Uterus (tissue), 2 donors: ENCODE data around the gene TMEM165.

Experiments
- POLR2A ChIP-seq, 2 donors: fragments of 450-650 bp; IDR thresholded peaks; one replicate each; pipeline ENCODE4 v1.6.1; 2016; ENCODE audit warnings: antibody characterized with exemption in 2 of 2, mild to moderate bottlenecking in 1 of 2, moderate library complexity in 1 of 2
- TF ChIP-seq, protein P1 (sequence below), 4 experiments: fragments of 200-600 bp in 2 of 4; fragments of 450-650 bp in 2 of 4; sonication (generic) in 2 of 4; IDR thresholded peaks; one replicate each; pipeline ENCODE4 v1.5.1; 2016 to 2019; ENCODE audit warnings: antibody characterized with exemption in 4 of 4, mild to moderate bottlenecking in 2 of 4, moderate library complexity in 1 of 4

DNA sequence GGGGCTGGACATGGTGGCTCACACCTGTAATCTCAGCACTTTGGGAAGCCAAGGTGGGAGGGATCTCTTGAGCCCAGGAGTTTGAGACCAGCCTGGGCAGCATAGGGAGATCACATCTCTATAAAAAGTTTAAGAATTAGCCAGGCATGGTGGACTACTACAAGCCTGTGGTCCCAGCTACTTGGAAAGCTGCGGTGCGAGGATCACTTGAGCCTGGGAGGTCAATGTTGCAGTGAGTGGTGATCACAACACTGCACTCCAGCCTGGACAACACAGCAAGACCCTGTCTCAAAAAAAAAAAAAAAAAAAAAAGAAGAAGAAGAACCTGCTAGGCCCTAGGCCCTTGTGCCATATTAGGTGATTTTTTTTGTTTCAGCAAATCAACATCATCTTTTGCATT, 37.5 kb upstream of the TMEM165 start:
- TF ChIP-seq, protein P1, sequence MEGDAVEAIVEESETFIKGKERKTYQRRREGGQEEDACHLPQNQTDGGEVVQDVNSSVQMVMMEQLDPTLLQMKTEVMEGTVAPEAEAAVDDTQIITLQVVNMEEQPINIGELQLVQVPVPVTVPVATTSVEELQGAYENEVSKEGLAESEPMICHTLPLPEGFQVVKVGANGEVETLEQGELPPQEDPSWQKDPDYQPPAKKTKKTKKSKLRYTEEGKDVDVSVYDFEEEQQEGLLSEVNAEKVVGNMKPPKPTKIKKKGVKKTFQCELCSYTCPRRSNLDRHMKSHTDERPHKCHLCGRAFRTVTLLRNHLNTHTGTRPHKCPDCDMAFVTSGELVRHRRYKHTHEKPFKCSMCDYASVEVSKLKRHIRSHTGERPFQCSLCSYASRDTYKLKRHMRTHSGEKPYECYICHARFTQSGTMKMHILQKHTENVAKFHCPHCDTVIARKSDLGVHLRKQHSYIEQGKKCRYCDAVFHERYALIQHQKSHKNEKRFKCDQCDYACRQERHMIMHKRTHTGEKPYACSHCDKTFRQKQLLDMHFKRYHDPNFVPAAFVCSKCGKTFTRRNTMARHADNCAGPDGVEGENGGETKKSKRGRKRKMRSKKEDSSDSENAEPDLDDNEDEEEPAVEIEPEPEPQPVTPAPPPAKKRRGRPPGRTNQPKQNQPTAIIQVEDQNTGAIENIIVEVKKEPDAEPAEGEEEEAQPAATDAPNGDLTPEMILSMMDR (IDR thresholded peaks at IDR 0.05) = no peak
- no peak for TF ChIP-seq POLR2A (IDR thresholded peaks at IDR 0.05)
